GM19193 (cell line): ENCODE results near the gene FCHSD2.

Source experiments
- POLR2A ChIP-seq: IDR thresholded peaks from 4 replicates; pipeline ENCODE4 v1.6.1; 2011; ENCODE audit not compliant: insufficient read depth, insufficient read length; ENCODE audit errors: extremely low read depth

FCHSD2 gene

DNA sequence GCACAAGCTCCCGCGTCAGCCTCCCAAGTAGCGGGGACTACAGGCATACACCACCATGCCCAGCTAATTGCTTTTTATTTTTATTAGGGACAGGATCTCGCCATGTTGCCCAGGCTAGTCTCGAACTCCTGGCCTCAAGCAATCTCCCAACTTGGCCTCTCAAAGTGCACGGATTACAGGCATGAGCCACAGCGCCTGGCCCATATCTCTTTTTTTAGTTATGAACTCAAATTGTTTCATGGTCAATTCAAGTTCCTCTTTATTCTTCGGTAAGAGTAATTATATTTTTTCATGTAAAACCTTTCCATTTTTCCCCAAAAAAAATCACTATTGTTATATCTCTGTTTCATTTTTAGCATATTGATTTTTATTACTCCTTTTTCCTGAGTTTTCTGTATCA, 25.5 kb downstream of the FCHSD2 start:
- no peak for TF ChIP-seq POLR2A

DNA sequence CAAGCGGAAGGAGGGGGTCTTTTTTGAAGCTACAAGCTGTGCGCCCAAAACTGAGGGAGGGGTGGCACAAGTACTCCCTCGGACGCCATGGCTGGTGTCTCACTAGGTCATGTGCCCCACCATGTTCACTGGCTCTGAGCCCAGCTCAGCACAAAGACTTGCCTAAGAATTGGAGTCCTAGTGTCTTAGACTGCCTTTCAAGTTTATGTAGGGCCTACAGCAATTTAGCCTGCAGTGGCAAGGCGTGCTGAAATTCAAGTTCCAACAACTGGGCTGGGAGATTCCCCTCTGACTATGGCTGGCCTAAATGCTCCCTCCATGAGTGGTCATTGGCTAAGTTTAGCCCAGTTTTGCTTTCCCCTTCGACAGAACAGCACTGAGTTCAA, 27.3 kb downstream of the FCHSD2 start:
- TF ChIP-seq POLR2A, result no peak

DNA sequence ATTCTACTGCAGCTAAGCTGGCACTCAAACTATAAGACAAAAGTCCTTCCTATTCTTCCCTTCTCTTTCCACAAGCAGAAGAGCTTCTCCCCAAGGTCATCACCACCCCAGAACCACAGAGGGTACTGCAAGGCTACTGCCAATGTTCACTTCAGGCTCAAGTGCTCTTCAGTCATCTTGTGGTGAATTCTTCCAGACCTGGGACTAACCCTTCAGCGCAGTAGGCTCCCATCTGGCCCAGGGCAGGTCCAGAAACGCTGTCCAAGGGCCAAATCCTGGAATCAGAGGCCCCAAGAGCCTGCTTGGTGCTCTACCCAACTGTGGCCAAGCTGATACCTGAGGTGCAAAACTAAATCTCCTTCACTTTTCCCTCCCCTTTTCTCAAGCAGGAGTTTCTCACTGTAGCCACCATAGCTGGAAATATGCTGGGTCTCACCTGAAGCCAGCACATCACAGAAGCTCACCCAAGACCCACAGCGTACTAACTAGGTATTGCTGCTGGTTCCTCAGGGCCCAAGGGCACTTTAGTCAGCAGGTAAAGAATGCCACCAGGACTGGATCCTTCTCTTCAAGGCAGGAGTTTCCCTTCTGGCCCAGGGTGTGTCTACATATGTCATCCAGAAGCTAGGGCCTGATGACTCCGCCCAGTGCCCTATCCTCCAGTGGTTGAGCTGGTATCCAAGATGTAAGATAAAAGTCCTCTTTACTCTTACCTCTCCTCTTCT, 27.8 kb downstream of the FCHSD2 start:
- TF ChIP-seq POLR2A, result no peak

DNA sequence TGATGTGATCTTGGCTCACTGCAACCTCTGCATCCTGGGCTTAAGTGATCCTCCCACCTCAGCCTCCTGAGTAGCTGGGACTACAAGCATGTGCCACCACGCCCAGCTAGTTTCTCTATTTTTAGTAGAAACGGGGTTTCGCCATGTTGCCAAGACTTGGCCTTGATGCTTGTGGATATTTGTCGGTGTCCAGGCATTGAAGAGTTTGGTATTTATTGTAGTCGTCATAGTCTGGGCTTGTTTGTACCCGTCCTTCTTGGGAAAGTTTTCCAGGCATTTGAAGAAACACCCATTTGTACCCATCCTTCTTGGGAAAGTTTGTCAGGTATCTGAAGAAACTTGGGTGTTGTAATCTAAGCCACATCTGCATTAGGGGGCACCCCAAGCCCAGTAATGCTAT, 28.7 kb downstream of the FCHSD2 start:
- TF ChIP-seq POLR2A, result no peak

DNA sequence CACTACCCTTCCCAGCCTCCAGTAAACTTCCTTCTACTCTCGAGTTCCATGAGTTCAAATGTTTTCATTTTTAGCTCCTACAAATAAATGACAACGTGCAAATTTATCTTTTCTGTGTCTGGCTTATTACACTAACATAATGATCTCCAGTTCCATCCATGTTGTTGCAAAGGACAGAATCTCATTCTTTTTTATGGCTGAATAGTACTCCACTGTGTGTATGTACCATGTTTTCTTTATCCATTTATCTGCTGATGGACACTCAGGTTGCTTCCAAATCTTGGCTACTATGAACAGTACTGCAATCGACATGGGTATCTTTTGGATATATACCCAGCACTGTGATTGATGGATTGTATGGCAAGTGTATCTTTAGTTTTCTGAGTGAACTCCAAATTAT, 34.5 kb downstream of the FCHSD2 start:
- TF ChIP-seq POLR2A, result no peak

DNA sequence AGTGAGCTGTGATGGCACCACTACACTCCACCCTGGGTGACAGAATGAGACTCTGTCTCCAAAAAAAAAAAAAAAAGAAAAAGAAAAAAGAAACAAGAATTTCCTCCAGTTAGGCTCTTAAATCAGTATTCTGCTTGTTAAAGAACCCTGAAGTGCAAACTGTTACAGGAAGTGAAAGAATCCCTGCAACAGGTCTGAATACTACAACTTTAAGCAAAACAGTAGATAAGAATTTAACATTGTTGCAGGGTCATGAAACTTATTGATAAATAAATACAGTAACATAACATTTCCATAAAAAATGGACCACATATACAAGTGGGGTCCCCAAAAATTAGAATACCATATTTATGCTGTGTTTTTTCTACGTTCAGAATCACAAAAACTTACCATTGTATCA, 35.8 kb downstream of the FCHSD2 start:
- TF ChIP-seq POLR2A, result no peak

DNA sequence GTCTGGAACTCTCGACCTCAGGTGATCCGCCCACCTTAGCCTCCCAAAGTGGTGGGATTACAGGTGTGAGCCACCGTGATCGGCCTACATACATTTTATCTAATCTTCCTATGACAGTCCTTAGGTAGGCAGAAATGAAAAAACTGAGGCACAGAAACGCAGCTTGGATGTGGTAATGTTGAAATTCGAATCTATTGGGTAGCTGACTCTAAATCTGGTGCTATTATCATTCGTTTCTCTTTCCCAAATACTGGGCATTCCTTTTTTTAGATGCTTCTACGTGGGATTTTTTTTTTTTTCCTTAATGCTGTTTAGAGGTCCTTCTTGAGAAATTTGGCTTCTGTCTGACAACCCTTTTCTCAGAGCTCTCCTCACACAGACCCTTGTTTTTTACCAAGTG, 41.5 kb downstream of the FCHSD2 start:
- no peak for TF ChIP-seq POLR2A

DNA sequence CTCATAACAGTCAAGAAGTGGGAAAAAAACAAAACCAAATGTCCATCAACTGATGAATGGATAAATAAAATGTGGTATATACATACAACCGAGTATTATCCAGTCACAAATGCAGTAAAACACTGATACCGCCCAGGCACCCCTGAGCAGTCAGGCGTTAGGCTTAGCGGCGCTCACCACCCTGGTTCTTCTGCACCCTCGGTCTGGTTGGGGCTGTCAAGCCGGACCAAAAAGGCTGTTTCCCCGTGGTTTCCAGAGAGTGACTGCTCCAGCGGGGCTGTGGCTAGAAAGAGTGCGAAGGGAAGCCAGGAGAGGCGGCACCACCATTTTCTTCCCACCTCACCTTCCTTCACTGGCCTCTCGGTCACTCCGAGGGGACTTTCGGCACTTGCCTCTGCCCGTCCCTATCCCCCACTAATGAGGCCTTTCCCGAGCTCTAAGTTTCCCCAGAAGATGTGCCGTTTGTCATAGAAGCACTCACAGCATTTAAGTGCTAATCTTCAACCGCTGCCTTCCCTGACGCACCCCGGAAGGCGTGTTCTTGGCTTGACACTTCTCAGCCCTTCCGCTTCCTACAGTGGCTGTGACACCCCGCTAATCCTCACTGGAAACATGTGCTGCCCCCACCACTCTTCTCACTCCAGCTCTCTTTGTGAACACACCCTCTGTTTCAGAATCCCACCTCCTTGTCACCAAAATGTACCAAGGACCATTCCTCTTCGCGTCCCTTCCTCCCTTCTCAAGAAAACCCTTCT, 42.4 kb downstream of the FCHSD2 start:
- no peak for TF ChIP-seq POLR2A

DNA sequence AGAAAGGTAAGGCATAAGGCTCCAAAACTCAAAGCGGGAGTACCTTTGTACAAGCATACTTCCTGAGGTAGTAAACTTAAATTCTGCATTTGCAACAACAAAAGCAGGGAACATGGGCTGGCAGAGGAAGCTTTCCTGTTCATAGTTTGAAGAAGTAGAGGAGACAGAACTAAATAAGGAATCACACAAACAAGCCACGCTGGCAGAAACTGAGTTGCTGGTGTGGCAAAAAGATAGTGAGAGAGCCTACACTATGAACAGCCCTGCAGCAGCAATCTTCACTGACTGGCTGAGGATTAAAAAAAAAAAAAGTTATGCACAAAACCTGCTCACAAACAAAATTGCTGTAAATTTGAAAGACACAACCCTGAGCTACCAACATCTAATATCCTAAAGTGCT, 46.5 kb downstream of the FCHSD2 start:
- no peak for TF ChIP-seq POLR2A

DNA sequence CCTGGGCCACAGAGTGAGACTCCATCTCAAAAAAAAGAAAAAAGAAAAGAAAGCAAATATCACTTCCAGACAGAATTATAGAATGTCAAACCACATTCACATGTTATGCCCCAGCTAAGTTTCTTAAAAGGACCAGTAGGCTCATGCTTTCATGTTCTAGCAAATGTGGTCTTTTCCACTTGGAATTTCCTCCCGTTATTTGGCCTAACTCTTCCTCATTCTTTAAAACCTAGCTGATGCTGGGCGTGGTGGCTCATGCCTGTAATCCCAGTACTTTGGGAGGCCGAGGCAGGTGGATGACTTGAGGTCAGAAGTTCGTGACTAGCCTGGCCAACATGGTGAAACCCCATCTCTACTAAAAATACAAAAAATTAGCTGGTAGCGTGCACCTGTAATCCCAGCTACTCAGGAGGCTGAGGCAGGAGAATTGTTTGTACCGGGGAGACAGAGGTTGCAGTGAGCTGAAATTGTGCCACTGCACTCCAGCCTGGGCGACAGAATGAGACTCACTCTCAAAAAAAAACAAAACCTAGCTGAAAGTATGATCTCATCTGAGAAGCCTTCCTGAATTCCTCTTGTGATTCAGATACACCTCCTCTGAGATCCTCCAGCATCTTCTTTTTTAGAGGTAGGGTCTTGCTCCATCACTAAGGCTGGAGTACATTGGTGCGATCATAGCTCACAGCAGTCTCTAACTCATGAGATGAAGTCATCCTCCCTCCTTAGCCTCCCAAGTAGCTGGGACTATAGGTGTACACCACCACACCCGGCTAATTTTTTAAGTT, 50.4 kb downstream of the FCHSD2 start:
- no peak for TF ChIP-seq POLR2A

DNA sequence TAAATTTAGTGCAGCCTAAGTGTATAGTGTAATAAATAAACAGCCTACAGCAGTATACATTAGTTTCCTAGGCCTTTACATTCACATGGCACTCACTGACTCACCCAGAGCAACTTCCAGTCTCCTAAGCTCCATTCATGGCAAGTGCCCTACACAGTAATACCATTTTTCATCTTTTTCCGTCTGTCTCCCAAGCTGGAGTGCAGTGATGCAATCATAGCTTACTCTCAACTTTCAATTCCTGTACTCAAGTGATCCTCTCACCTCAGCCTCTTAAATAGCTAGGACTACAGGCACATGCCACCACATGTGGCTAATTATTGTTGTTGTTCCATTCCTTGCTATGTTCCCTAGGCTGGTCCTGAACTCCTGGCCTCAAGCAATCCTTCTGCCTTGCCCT, 54.4 kb downstream of the FCHSD2 start:
- no peak for TF ChIP-seq POLR2A

DNA sequence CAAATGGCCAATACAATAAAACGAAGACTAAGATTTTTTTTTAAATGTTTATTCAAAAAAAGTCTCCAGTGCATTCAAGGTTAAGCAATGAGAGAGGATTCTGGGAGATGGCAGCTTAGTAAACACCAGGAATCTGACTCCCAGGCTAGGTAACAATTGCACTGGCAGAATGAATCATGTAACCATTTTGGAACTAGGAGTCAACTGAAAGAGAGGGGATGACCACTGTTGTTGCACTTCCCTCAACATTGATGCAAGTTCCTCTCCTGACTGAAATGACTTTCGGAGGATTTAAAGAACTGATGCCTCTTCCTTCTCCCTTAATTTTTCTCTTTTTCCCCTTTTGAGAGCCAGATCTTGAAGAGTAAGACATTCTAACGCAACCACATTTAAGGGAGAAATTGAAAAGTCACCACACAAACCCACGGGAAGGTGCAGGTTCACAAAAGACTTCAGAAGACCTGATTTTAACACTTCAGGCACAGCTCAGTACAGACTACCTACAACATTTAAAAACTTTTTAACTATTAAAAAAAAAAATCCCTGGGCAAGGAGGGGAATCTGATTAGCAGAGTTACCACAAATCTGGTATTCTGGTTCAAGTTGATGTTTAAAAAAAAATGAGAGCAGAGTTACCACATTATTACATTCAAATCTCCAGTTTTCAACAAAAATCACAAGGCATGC, 56.8 kb downstream of the FCHSD2 start:
- no peak for TF ChIP-seq POLR2A

DNA sequence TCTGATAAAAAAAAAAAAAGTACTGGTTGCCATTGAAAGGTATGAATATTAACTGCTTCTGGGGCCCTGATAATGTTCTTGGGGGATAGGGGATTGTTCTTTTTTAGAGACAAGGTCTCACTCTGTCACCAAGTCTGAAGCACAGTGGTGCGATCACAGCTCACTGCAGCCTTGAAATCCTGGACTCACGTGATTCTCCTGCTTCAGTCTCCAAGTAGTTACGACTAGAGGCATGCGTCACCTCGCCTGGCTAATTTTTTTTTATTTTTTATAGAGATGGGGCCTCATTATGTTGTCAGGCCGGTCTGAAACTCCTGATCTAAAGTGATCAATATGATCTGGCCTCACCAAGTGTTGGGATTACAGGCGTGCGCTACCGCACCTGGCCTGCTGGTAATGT, 63.5 kb downstream of the FCHSD2 start:
- no peak for TF ChIP-seq POLR2A

DNA sequence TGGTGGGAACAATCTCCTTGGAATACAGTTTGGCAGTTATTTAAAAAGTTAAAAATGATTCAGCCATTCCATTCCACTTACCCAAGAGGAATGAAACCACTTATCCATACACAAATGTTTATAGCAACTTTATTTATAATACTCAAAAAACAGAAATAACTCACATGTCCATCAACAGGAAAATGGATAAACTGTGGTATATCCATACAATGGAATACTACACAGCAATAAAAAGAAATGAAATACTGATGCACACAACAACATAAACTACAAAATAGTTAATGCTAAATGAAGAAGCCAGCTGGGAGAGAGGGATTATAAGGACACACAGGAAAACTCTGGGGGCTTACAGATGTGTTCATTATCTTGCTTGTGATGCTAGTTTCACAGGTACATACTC, 64.7 kb downstream of the FCHSD2 start:
- no peak for TF ChIP-seq POLR2A

DNA sequence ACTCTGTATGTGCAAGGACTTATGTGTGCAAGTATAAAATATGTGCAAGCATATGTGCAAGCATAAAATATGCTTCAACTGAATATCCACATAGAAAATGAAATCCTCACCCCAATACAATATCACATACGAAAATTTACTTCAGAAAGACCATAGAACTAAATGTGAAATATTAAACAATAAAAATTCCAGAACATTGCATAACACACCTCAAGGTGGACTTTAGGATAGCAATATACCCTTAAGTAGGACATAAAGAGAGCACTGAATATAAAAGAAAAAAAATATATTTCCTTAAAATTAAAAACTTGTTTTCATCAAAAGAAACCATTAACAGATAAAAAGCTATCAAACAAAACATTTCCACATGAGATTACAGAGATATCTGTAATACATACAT, 67.8 kb downstream of the FCHSD2 start:
- TF ChIP-seq POLR2A, result no peak
